IPS-18c (cell line): Measurements from ENCODE around the gene SLC16A10.

ENCODE experiments used
- H3K4me3 ChIP-seq: 2 replicates; pipeline ENCODE4 v1.7.0; 2013; ENCODE audit warnings: low read depth, mild to moderate bottlenecking, low read length, moderate library complexity; ENCODE audit not compliant: insufficient read depth
- H3K9me3 ChIP-seq: one replicate; pipeline ENCODE4 v1.6.1; 2013; ENCODE audit warnings: mild to moderate bottlenecking, low read length, moderate library complexity; ENCODE audit not compliant: control insufficient read depth, insufficient read depth

SLC16A10 gene

GRCh38 chr6:111280445-111280955 is 193.2 kb downstream of the SLC16A10 start:
- Histone ChIP-seq H3K9me3 (peaks cover 6% of the 10 kb centered on the region), H3K4me3 (no peak overlapping the region)
